Stimulated activated CD4-positive, alpha-beta T cell treated with anti-CD3 and anti-CD28 coated beads, Interleukin-15, amount 100 ng/mL, for 48 hours (primary cell): ENCODE measurements around the gene OSBPL3.
"Not testable (repeated sequence)": the region's sequence is repeated elsewhere in the genome, so short reads cannot be mapped to it uniquely, and the experiment has no call there.

Source experiments
- DNase-seq, 2 donors: peaks; one replicate each; pipeline ENCODE4 v3.0.0-alpha.2; 2020; ENCODE audit warnings: low read depth in 2 of 2

The OSBPL3 gene, protein sequence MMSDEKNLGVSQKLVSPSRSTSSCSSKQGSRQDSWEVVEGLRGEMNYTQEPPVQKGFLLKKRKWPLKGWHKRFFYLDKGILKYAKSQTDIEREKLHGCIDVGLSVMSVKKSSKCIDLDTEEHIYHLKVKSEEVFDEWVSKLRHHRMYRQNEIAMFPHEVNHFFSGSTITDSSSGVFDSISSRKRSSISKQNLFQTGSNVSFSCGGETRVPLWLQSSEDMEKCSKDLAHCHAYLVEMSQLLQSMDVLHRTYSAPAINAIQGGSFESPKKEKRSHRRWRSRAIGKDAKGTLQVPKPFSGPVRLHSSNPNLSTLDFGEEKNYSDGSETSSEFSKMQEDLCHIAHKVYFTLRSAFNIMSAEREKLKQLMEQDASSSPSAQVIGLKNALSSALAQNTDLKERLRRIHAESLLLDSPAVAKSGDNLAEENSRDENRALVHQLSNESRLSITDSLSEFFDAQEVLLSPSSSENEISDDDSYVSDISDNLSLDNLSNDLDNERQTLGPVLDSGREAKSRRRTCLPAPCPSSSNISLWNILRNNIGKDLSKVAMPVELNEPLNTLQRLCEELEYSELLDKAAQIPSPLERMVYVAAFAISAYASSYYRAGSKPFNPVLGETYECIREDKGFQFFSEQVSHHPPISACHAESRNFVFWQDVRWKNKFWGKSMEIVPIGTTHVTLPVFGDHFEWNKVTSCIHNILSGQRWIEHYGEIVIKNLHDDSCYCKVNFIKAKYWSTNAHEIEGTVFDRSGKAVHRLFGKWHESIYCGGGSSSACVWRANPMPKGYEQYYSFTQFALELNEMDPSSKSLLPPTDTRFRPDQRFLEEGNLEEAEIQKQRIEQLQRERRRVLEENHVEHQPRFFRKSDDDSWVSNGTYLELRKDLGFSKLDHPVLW

GRCh38 chr7:24979863-24980533, at the start of gene OSBPL3:
Gene OSBPL3 (minus strand): TSS chr7:24980178. CDS start chr7:24892472, 87,706 bp downstream.
- peak; percentile 91 to 94 for DNase-seq

- DNase-seq: no peak
These were observed 49.1 kb upstream of the OSBPL3 start for GRCh38 chr7:25029075-25029474.

- no peak for DNase-seq
These were observed 48.5 kb upstream of the OSBPL3 start for GRCh38 chr7:25028370-25029021.

DNA sequence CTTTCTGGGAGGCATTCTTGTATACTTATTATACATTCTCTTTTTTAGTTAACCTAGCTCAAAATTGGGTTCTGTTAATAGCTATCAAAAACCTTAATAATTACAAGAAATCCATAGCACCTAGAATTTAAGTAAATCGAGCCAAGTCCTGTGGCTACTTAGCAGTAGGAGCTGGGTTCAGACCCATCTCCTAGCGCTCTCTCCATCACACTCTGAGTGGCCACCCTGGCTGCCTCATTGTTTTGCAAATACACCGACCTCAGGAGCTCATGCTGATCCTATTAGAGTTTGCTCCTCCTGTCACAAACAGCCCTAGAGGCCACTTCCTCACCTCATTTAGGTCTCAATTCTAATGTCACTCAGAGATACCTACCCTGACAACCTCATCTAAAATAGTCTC, 46.2 kb upstream of the OSBPL3 start:
- no peak for DNase-seq

GRCh38 chr7:25025218-25025671, 45.3 kb upstream of the OSBPL3 start:
- DNase-seq: no peak

DNA sequence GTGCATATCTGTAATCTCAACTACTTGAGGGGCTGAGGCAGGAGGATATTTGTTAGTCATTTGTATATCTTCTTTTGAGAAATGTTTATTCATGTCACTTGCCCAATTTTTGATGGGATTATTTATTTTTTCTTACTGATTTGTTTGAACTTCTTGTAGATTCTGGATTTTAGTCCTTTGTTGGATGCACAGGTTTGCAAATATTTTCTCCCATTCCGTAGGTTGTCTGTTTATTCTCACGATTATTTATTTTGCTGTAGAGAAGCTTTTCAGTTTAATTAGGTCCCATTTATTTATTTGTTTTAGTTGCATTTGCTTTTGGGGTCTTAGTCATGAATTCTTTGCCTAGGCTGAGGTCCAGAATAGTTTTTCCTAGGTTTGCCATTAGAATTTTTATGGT, 44.1 kb upstream of the OSBPL3 start:
- DNase-seq: no peak

GRCh38 chr7:25017671-25018070, 37.7 kb upstream of the OSBPL3 start:
- not testable (repeated sequence) for DNase-seq

DNA sequence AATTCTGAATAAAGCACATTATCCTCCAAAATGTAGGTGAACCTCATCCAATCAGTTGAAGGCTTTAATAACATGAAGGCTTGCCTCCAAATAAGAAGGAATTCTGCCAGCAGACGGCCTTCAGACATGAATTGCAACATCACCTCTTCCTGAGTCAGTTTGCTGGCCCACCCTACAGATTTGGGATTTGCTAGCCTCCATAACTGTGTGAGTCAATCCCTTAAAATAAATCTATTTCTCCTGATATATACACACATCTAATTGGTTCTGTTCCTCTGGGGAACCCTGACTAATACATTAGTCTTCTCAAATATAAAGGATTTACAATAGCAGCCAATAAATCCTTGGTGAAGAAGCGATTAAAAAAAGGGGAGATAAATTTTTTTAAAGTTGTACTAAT, 34.8 kb upstream of the OSBPL3 start:
- DNase-seq: no peak

GRCh38 chr7:25012710-25013109, 32.7 kb upstream of the OSBPL3 start:
- not testable (repeated sequence) for DNase-seq

GRCh38 chr7:25012254-25012653, 32.3 kb upstream of the OSBPL3 start:
- no peak for DNase-seq

DNA sequence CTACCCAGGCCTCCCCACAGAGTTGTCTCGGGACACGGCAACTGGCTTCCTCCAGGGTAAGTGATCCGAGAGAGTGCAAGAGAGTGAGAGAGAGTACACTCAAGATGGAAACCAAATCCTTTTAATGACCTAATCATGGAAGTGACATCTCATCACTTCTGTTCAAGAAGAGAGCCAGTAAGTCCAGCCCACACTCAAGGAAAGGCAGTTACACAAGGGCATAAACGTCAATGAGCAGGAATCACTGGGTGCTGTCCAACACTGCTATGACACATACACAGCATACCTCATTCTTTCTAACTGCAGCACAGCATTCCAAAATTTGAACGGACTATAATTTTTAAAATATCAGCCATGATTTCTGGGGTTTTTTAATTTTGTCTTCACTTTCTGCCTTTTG, 29.3 kb upstream of the OSBPL3 start:
- no peak for DNase-seq

GRCh38 chr7:25007668-25008067, 27.7 kb upstream of the OSBPL3 start:
- DNase-seq: no peak

DNA sequence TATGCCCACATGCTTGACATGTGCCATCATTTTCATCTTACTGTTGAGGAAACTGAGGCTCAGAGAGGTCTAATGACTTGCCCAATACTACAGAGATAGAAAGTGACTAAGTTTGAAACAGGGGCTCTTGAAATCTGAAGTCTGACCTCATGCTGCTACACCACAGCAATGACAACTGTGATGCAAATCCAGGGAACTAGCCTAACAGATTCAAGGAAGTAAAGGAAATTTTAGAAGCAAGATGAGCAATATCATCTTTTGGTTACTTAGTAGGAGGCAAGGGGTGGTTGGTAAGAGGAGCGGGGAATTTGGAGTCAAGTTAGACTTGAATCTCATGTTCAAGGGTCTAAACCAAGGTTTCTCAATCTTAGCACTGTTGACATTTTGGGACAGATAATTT, 26.3 kb upstream of the OSBPL3 start:
- DNase-seq: no peak

DNA sequence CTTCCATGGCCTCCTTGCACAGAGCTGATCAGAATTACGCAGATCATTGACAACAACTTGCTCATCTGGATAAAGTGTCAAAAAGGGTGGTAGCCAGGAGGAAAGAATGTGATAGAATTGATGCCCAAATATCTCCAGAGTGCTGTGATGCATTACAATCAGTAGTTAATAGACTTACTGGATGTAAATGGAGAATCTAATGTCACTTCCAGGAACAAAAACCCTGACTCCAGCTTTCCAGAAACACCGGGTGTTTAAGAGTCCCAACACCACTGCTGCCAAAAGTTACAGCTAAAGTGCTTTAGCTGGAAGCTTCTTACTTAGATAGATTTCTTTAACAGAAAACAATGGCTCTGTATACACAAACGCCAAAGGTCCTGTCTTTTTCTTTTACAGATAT, 25.7 kb upstream of the OSBPL3 start:
- no peak for DNase-seq

GRCh38 chr7:25002786-25003185, 22.8 kb upstream of the OSBPL3 start:
- no peak for DNase-seq

DNA sequence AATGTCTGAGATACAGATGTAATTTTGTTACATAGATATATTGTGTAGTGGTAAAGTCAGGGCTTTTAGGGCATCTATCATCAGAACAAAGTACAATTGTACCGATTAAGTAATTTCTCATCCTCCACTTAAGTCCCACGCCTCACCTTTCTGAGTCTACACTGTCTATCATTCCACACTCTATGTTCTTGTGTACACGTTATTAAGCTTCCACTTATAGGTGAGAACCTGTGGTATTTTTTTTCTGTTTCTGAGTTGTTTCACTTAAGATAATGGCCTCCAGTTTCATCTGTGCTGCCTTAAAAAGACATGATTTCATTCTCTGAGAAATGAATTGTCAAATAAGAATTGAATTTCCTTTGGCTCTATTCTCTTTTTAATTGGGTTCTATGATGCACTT, 15.5 kb upstream of the OSBPL3 start:
- no peak for DNase-seq

DNA sequence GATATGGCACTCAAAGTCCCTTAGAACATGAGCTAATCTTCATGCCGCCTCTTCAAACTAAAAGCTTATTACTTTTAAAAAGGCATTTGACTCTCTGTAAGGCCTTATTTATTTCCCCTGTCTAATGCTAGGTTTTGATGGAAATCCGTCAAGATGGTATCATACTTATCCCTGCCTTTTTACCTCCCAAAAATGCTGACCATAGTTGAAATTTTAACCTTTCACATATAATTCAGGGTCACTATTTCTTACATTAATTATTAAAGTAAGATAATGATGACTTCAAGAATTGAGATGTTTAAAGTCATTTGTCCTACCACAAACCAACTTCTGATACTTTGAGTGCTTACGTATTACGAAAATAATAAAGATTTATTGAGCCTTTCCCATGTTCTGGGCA, 12.3 kb upstream of the OSBPL3 start:
- no peak for DNase-seq

- no peak for DNase-seq
These were observed 11.4 kb upstream of the OSBPL3 start for GRCh38 chr7:24991353-24991752.

- no peak for DNase-seq
These were observed 7.4 kb upstream of the OSBPL3 start for GRCh38 chr7:24987331-24987842.

GRCh38 chr7:24982917-24983316, 2.9 kb upstream of the OSBPL3 start:
- no peak for DNase-seq

DNA sequence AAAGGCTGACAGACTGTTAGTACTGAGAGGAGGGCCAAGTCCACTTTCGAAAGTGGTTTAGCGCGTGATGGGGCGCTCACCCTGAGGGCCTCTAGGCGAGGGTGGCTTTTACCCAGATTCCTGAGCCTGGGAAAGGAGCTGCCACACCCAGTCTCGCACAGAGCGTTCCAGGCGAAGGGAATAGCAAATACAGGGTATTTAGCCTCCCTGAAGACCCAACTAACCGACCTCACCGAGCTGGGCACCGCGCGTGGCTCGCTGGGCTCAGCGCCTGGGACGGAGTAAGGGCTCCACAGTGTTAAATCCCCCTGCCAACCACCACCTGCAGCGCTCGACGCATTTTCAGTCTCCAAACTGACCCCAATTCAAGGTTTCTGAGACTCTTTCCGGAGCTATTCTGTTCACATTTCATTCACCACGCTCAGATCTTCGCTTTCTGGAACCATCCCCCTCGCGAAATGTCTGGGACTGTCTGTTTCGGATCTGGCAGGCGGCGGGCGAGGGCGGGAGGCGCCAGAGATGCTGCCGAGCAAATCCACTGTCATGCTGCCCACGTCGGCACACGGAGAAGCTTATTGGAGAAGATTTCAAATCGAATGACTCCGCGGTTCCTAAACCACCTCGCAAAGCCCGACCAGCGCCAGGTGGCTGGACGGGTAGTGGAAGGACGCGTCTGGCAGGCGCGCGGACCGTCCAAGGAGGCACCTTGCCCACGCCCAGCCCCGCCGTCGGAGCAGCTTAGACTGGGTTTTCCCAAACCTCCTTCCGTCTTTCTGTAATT, 1.4 kb upstream of the OSBPL3 start:
- DNase-seq: peak in 1 of 2 donors; percentile 57
